ENCODE measurements around the gene BSN.

- TF ChIP-seq POLR2AphosphoS5 (IDR thresholded peaks at IDR 0.05; ENCODE audit: low read depth, low read length) = no peak
- TF ChIP-seq SIN3A (IDR thresholded peaks at IDR 0.05; ENCODE audit: borderline replicate concordance, insufficient read depth, low read length) = no peak
Observed at GRCh38 chr3:49709852-49710251, 155.6 kb downstream of the BSN start.
